ENCODE measurements around the gene COL4A2. TPM values are rescaled to one million over a fixed set of nuclear protein-coding genes. Genes with fewer than 3 reads are reported as not detected.
A peak's percentile ranks its signal among the peaks of the same experiment; 100 is the strongest.

The COL4A2 gene
- total RNA-seq, 1 donor from 2014 or later, result 180 TPM

DNA sequence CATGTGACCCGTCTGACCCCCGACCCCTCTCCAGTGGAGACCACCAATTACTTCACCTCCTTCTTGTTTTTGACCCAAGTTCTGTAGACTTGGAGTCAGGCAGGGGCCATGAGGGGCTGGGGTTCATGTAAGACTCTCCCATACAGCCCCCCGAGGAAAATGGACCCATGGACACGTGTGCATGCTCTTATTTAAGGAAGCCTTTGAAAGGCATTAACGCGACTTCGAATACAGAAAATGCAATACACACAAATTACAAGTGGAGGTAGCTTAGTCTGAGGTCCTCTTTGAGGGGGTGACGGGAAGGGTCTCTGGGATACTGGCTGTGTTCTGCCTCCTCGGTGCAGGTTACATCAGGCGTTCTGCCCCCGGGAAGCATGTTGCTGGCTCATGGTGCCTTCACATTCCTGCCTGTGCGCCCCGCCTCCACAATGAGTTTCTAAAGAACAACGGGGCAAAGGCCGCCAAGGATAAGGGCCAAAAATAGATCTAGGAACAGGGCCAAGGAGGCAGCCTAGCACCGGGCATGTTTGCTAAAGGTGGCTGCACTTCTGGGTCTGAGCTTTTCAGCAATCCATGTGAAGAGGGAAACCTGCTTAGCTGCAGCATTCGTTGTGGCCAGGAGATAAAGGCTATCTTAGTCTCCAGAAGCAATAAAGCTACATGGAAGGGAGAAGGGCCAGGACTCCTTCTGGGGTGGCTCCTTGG is 199.9 kb downstream of the COL4A2 start:
- Histone ChIP-seq H3K36me3 (peaks cover 0 to 35% of the 10 kb centered on the region in 2 donors), H3K27ac (no peak overlapping the region), H3K4me1 (no peaks in the 10 kb centered on the region), H3K4me3 (no peak overlapping the region), H3K9me3 (no peaks in the 10 kb centered on the region), H3K27me3 (no peaks in the 10 kb centered on the region)
- DNase-seq (ENCODE audit: extremely low spot score in 2 of 2), result no peak
- intact Hi-C loops (cut with DNase I), result no loop called here
- no peak for TF ChIP-seq POLR2AphosphoS5 (IDR thresholded peaks at IDR 0.05; ENCODE audit: insufficient read depth in 1 of 2, low read depth in 1 of 2)
- TF ChIP-seq POLR2A (IDR thresholded peaks at IDR 0.05), result no peak
- TF ChIP-seq, protein P1, sequence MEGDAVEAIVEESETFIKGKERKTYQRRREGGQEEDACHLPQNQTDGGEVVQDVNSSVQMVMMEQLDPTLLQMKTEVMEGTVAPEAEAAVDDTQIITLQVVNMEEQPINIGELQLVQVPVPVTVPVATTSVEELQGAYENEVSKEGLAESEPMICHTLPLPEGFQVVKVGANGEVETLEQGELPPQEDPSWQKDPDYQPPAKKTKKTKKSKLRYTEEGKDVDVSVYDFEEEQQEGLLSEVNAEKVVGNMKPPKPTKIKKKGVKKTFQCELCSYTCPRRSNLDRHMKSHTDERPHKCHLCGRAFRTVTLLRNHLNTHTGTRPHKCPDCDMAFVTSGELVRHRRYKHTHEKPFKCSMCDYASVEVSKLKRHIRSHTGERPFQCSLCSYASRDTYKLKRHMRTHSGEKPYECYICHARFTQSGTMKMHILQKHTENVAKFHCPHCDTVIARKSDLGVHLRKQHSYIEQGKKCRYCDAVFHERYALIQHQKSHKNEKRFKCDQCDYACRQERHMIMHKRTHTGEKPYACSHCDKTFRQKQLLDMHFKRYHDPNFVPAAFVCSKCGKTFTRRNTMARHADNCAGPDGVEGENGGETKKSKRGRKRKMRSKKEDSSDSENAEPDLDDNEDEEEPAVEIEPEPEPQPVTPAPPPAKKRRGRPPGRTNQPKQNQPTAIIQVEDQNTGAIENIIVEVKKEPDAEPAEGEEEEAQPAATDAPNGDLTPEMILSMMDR (IDR thresholded peaks at IDR 0.05), result no peak

DNA sequence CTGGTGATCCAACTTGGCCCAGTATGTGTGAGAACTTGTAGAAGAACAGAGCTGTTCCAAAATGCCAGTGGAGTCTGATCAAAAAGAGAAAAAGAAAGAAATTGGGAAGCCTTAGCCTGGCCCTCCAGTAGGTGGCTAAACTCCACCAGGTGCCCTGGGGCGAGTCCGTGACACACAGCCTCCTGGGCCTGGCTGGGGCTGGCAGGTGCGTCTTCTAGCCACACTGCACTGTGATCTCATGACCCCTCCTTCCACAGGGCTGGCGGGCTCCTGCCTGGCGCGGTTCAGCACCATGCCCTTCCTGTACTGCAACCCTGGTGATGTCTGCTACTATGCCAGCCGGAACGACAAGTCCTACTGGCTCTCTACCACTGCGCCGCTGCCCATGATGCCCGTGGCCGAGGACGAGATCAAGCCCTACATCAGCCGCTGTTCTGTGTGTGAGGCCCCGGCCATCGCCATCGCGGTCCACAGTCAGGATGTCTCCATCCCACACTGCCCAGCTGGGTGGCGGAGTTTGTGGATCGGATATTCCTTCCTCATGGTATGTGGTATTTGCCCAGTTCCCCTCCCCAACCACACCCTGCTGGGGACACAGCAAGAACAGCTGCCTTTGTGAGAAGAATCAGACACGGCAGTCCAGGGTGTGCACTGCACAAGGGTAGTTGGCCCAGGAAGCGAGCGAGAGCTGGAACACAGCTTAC is 200.7 kb downstream of the COL4A2 start:
- H3K27me3 ChIP-seq, result no peaks in the 10 kb centered on the region
- DNase-seq (ENCODE audit: extremely low spot score in 2 of 2), result no peak

DNA sequence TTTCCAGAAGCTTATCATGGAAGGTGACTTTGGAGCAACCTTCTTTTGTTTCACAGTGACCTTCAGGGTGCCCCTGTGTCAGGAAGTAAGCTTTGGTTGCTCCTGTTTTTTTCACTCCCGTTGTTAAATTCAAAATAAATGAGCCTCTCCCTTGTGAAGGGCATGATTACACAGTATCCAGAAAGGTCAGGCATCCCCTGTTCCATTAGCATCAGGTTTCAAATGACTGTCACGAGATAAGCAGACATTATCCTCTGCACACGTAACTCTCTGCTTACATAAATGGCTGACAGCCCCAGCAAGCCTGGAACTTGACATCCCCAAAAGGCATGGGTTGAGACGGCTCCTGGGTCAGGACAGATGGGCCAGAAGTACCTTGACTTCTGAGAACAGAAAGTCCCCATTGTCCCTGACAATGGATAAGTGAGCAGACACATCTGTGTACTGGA is 202.4 kb downstream of the COL4A2 start:
- Histone ChIP-seq H3K4me3 (no peak overlapping the region), H3K27ac (no peak overlapping the region), H3K4me1 (no peaks in the 10 kb centered on the region), H3K27me3 (no peaks in the 10 kb centered on the region), H3K36me3 (peaks cover 0 to 20% of the 10 kb centered on the region in 2 donors), H3K9me3 (no peaks in the 10 kb centered on the region)
- intact Hi-C loops (cut with DNase I), result no loop called here
- no peak for DNase-seq (ENCODE audit: extremely low spot score in 2 of 2)
- TF ChIP-seq POLR2AphosphoS5 (IDR thresholded peaks at IDR 0.05; ENCODE audit: insufficient read depth in 1 of 2, low read depth in 1 of 2) (no peak), POLR2A (IDR thresholded peaks at IDR 0.05) (no peak)
- TF ChIP-seq, protein P1 (IDR thresholded peaks at IDR 0.05), result no peak

More for the DNA sequence above, 200.7 kb downstream of the COL4A2 start:
- H3K36me3 ChIP-seq, result peaks cover 0 to 35% of the 10 kb centered on the region in 2 donors
- H3K4me1 ChIP-seq, result no peaks in the 10 kb centered on the region
- H3K27ac ChIP-seq, result no peak overlapping the region
- TF ChIP-seq POLR2AphosphoS5 (IDR thresholded peaks at IDR 0.05; ENCODE audit: insufficient read depth in 1 of 2, low read depth in 1 of 2), result peak in 1 of 2 donors; percentile 36
- TF ChIP-seq, protein P1 (IDR thresholded peaks at IDR 0.05), result no peak
- intact Hi-C loops (cut with DNase I), result no loop called here
- no peak overlapping the region for H3K4me3 ChIP-seq
- H3K9me3 ChIP-seq, result no peaks in the 10 kb centered on the region

DNA sequence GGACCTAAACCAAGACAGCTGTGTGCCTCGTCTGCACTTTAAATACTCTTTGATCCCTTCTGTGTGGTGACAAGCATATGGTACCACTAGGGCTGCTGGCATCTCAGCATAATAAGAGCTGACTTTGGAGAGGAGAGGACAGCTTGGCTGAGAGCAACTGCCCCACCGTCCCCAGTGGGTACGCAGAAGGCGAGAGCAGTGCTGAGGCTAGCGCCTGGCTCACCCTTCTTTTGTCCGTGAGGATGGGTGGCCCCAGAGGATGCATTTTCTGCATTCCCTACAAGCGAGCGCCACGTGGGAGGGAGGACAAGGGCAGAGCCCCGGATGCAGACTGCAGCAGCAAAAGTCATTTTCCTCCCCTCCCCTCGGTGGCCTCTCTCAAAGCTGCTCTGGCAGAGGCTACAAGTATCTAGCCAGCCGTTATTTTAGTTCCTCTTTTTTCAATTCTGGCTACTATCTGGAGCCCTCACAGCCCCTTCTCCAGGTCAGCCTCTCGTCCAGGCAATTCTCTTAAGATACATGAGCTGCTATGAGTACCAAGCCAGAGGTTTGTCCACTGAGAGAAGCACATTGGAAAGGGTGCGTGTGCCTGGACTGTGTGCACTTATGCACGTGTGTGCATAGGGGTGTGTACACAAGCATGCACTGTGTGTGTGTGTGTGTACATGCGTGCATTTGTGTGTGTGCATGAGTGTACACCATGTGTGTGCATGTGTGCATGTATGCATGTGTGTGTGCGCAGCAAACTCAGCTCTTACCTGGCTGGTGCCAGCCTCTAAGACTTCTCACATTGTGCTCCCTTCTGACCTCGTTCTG is 203.1 kb downstream of the COL4A2 start:
- Histone ChIP-seq H3K4me3 (no peak overlapping the region), H3K27ac (no peak overlapping the region), H3K27me3 (no peaks in the 10 kb centered on the region), H3K9me3 (no peaks in the 10 kb centered on the region), H3K4me1 (no peaks in the 10 kb centered on the region), H3K36me3 (peaks cover 0 to 20% of the 10 kb centered on the region in 2 donors)
- no peak for DNase-seq (ENCODE audit: extremely low spot score in 2 of 2)
- intact Hi-C loops (cut with DNase I), result no loop called here
- TF ChIP-seq POLR2AphosphoS5 (IDR thresholded peaks at IDR 0.05; ENCODE audit: insufficient read depth in 1 of 2, low read depth in 1 of 2) (no peak), POLR2A (IDR thresholded peaks at IDR 0.05) (no peak)
- TF ChIP-seq, protein P1 (IDR thresholded peaks at IDR 0.05), result no peak

Measured in vagina (tissue), 2 donors.